Stimulated activated CD8-positive, alpha-beta memory T cell treated with anti-CD3 and anti-CD28 coated beads, Interleukin-7, amount 100 ng/mL, for 4 hours (primary cell): ENCODE measurements around the gene ULBP2.
"Not testable (repeated sequence)": the region's sequence is repeated elsewhere in the genome, so short reads cannot be mapped to it uniquely, and the experiment has no call there.

Source experiments
- DNase-seq, 2 donors: peaks; one replicate each; pipeline ENCODE4 v3.0.0-alpha.2; 2020; ENCODE audit warnings: low read depth in 2 of 2

ULBP2 gene

DNA sequence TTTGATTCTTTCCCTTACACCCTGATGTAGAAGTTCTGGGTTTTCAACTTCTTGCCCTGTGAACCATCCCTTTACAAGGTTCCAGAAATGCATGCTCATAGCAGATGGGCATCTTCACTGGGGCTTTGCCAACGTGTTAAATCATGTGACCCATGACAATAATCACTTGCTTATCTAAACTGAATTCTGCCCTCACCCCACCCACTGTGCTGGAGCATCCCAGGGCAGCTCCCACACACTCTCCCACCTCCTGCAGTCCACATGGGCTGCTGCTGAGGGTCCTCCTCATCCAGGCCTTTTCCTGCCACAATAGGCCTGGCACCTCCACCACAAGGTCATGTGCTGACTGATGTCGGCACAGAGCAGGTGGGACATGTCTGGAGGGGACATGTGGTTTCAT is 26.2 kb downstream of the ULBP2 start:
- DNase-seq = not testable (repeated sequence)

DNA sequence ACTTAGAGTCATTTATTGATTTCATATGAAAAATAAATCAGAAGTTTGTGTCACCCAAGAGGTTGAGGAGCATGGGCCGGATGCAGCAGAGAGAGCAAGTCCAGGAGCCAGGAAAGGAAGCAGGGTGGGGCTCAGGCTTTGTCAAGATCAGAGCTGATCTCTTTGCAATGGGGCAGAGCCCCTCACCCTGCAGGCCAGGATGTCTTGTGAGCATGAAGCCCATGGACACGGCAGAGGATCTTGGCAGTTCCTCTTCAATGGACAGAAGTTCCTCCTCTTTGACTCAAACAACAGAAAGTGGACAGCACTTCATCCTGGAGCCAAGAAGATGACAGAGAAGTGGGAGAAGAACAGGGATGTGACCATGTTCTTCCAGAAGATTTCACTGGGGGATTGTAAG is 27.1 kb downstream of the ULBP2 start:
- DNase-seq = not testable (repeated sequence)

GRCh38 chr6:149969635-149970034 is 27.8 kb downstream of the ULBP2 start:
- DNase-seq = no peak

DNA sequence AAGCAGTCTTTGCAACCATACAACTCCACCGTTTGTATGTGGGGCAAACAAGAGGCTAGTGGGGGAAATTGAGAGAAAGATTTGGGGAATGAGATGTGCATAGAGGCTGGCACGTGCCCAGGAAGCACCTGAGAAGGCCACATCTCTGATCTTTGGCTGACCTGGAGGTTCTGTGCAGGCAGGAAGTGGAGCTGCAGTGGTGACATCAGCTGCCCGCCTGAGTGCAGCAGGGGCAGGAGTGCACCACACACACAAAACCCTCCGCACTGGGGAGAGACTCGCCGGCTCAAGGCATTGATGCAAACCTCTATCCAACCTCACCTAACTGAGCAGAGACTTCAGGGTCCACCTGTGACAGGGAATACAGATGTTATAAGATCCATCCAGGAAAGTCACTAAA is 32.6 kb downstream of the ULBP2 start:
- not testable (repeated sequence) for DNase-seq

DNA sequence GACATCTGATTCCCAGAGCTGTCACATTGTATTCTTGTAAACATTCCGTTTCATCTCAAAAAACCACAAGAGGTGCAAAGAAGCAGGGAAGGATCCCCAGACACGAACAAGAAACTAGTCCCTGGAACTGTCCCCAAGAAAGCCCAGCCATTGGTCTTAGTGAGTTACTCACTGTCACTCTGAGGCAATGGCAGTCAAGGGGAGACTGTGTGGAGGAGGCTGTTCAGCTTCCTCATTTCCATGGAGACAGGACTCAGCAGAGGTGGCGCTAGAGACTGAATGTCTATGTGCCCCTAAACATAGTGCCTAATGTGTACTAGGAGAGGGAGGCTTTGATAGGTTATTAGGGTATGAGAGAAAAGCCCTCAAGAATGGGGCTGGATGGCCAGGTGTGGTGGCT is 33.0 kb downstream of the ULBP2 start:
- no peak for DNase-seq

- no peak for DNase-seq
Observed at GRCh38 chr6:149975400-149975799, 33.6 kb downstream of the ULBP2 start.

GRCh38 chr6:149977221-149977620 is 35.4 kb downstream of the ULBP2 start:
- DNase-seq = no peak

DNA sequence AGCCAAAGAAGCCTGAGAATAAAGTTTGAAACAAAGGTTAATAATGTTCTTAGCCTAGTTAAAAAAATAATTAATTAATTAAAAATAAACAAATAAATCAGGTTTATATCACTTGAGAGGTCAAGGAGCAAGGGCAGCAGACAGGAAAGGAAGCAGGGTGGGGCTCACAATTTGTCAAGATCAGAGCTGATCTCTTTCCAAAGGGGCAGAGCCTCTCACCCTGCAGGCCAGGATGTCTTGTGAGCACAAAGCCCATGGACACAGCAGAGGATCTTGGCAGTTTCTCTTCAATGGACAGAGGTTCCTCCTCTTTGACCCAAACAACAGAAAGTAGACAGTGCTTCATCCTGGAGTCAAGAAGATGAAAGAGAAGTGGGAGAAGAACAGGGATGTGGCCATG is 36.8 kb downstream of the ULBP2 start:
- no peak for DNase-seq

- no peak for DNase-seq
Observed at GRCh38 chr6:149979293-149979692, 37.5 kb downstream of the ULBP2 start.

GRCh38 chr6:149983145-149983544 is 41.3 kb downstream of the ULBP2 start:
- DNase-seq = no peak

- DNase-seq = no peak
Observed at GRCh38 chr6:149984773-149985172, 43.0 kb downstream of the ULBP2 start.

GRCh38 chr6:149985481-149985937 is 43.7 kb downstream of the ULBP2 start:
- no peak for DNase-seq

GRCh38 chr6:149987602-149988107 is 45.8 kb downstream of the ULBP2 start:
- no peak for DNase-seq

DNA sequence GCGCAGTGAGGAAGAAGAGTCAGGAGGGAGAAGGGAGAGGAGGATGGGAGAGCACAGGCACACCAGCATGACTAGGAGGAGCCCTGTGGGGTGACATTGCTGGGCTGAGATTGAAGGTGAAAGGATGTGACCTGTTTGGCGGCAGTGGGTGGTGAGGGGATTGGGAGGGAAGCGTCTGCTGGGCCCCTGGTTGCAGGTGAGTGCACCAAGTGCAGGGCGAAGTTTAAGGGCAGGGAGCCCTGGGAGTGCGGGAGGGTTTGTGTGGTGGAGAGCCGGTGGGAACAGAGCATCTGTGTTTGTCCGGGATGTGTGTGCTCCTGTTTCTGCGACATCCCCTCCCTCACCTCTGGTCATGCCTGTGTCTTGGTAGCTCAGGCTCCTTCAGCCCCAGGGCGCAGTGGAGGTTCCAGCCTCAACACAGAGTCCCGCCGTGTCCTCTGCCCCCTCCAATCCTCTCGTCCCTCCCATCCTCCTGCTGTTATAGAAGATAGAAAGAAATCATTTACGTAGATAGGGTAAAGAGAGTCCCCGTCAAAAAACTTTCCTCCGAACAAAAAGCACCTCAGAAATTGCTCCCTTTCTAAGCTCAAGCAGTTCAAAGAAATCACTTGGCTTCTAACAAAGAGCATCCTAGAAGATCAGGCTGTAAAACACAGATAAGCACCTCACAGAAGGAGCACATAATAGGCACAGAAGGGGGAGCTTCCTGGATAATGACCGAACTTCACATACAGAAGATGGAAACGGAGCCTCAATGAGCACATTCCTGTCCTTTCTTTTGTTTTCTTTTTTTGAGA is 46.9 kb downstream of the ULBP2 start:
- DNase-seq = no peak

DNA sequence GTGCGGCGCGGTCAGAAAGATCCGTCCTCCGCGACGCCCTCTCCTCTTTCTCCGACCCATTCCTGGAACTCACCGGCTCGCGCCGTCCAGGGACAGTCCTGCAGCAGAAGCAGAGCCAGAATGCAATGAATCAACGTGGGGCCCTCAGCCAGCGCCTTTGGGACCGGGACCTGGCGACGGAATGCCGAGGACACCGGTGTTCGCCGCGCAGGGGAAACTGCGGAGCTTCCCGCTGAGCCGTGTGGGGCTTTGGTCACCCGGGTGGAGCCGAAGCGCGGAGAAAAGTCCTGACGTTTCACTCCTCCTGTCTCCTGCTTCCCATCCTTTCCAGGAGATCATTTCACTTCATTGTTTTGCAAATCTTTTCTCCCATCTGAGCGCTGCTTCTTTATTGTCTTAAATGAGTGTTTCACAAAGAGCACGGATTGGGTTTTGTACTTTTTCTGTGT is 48.4 kb downstream of the ULBP2 start:
- DNase-seq = no peak

DNA sequence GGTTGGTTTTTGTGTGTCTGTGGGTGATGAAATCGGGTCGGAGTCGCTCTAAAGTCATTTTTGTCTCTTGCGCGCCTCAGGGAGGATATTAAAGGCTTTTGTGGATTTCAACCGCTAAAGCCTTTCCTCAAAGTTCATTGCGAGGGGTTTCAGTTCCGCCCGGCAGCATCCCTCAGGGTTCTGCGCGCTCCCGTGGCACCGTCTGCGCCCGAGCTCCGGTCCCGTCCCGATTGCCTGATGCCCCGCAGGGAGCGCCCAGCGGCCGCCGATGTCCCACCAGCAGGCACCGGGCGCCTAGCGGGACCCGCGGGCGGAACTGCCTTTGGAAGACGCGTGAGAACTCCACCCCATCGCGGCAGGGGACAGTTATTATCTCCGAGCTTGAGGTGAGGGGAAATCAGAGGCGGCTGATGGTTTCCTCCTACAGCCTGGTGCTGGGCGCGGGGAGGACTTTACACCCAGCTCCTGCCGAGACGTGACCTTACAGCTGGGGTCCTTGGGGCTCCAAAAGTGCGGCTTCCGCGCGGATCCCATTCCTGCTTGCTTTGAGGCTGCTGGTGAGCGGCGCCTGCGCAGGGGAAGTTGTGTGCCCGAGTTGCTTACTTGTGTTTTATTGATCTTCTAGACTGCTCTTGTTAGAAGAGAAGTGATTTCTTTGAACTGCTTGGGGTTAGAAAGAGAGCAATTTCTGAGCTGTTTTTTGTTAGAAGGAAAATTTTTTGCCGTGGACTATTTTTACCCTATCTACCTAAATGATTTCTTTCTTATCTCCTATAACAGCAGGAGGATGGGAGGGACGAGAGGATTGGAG is 49.1 kb downstream of the ULBP2 start:
- DNase-seq = no peak

DNA sequence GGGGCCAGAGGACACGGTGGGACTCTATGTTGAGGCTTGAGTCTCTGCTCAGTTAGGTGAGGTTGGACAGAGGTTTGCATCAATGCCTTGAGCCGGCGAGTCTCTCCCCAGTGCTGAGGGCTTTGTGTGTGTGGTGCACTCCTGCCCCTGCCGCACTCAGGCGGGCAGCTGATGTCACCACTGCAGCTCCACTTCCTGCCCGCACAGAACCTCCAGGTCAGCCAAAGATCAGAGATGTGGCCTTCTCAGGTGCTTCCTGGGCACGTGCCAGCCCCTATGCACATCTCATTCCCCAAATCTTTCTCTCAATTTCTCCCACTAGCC is 49.6 kb downstream of the ULBP2 start:
- DNase-seq = not testable (repeated sequence)

- no peak for DNase-seq
Observed at GRCh38 chr6:149991838-149992237, 50.0 kb downstream of the ULBP2 start.

DNA sequence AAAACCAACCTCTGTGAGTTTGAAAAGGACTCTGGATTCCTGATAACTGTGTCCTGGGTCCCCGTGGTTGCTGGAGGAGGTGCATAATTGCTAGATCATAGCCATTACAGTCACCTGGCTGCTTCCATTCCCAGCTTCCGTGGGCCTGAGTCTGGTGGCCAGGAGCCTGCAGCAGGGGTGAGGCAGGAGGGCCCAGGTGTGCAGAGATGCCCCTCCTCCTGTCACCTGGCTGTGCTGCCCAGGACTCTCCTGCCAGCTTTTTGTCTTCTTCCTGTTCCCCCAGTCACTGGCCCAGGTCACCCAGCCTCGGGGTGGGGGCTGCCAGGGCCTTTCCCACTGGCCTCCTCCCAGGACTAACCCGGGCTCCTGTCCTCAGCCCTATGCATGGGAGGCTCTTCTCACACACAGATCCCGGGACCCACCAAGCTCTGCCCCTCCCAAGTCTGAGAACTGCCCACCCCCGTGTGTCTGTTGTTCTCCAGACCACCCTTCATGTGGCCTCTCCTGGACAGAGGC is 53.5 kb downstream of the ULBP2 start:
- no peak for DNase-seq

- no peak for DNase-seq
Observed at GRCh38 chr6:149995971-149996370, 54.2 kb downstream of the ULBP2 start.
